Lower leg skin (tissue), 3 donors: ENCODE results near the gene F2R.

Experiments
- CTCF ChIP-seq, 3 donors: fragments of 450-650 bp; IDR thresholded peaks; one replicate each; pipeline ENCODE4 v1.5.1; 2016; ENCODE audit warnings: antibody characterized with exemption in 3 of 3, mild to moderate bottlenecking in 3 of 3, moderate library complexity in 2 of 3
- POLR2A ChIP-seq, 2 donors: fragments of 450-650 bp; IDR thresholded peaks; one replicate each; pipeline ENCODE4 v1.6.1; 2016 to 2017; ENCODE audit warnings: antibody characterized with exemption in 2 of 2, mild to moderate bottlenecking in 1 of 2, moderate library complexity in 1 of 2

GRCh38 chr5:76735762-76736545 lies 20.0 kb downstream of the F2R start:
- TF ChIP-seq CTCF (IDR thresholded peaks at IDR 0.05) (no peak), POLR2A (IDR thresholded peaks at IDR 0.05) (no peak)
